Inferior parietal cortex (tissue), 1 donor: ENCODE results near the gene CHTOP.

Source experiments
- DNase-seq: peaks from one replicate; pipeline ENCODE4 v3.0.0-alpha.2; 2016; ENCODE audit errors: extremely low spot score

The CHTOP gene

GRCh38 chr1:153612755-153613331 is 21.0 kb upstream of the CHTOP start, which contains the start of gene S100A16:
S100A16 (minus strand) TSS chr1:153613137; CDS start chr1:153608151, 4,986 bp downstream.
- no peak for DNase-seq

GRCh38 chr1:153613406-153613805 is 20.5 kb upstream of the CHTOP start:
- no peak for DNase-seq

- no peak for DNase-seq
Observed at GRCh38 chr1:153614189-153614900, 19.5 kb upstream of the CHTOP start.

- no peak for DNase-seq
Observed at GRCh38 chr1:153614906-153615305, 19.0 kb upstream of the CHTOP start.

DNA sequence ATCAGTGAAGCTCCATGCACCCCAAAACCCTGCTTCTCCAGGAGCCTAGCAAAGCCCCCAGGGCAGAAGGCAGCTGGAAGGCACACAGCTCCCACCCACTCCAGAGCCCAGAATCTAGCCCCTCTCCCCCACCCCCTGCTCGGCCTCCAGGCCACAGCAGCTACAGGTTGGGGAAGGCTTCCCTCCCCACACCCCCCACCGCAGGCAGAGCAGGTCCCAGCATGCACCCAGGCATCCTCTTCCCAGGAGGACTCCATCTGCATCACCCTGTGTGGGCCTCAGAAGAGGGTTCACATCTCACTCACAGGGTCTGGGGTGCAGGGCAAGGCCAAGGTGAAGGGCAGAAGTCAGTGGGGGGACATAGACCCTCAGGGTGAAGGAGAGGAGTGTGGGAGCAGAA is 18.5 kb upstream of the CHTOP start:
- no peak for DNase-seq

GRCh38 chr1:153616144-153616916 is 17.5 kb upstream of the CHTOP start, which contains the start of gene S100A14:
S100A14 (minus strand) TSS chr1:153616325; CDS start chr1:153615858, 467 bp downstream.
- no peak for DNase-seq

GRCh38 chr1:153616917-153617311 is 17.0 kb upstream of the CHTOP start:
- DNase-seq = no peak

DNA sequence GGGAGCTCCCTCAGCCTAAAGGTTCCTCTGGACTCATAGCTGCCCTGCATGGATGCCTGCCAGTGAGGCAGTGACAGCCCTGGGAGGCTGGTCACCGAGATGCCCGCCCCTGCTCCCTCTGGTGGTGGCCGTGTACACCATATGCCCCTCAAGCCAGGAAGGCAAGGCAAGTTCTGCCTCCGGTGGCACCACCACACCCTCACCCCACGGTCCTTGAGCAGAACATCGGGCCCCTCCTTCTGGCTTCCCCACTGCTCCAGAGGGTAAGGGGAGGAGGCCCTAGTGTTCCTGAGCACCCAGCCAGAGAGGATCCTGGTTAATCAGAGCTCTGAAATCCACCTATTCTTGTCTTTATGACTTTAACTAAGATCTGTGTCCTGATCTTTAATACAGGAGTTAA is 16.2 kb upstream of the CHTOP start:
- no peak for DNase-seq

- DNase-seq = no peak
Observed at GRCh38 chr1:153619171-153619570, 14.7 kb upstream of the CHTOP start.

DNA sequence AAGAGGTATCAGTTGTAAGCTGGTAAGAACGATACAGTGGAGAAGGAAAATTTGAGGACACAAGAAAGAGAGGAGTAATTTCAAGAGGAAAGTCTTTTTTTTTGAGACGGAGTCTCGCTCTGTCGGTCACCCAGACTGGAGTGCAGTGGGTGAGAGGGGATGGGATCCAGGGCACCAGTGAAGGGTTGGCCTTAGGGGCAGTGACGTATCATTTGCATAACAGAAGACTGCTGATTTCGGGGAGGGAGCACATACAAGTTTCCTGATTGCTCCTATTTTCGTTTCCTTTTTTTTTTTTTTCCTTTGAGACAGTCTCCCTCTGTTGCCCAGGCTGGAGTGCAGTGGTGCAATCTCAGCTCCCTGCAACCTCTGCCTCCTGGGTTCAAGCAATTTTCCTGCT is 10.8 kb upstream of the CHTOP start:
- no peak for DNase-seq

GRCh38 chr1:153624965-153625611 is 8.8 kb upstream of the CHTOP start:
- no peak for DNase-seq

GRCh38 chr1:153626477-153626903 is 7.4 kb upstream of the CHTOP start:
- DNase-seq = no peak

DNA sequence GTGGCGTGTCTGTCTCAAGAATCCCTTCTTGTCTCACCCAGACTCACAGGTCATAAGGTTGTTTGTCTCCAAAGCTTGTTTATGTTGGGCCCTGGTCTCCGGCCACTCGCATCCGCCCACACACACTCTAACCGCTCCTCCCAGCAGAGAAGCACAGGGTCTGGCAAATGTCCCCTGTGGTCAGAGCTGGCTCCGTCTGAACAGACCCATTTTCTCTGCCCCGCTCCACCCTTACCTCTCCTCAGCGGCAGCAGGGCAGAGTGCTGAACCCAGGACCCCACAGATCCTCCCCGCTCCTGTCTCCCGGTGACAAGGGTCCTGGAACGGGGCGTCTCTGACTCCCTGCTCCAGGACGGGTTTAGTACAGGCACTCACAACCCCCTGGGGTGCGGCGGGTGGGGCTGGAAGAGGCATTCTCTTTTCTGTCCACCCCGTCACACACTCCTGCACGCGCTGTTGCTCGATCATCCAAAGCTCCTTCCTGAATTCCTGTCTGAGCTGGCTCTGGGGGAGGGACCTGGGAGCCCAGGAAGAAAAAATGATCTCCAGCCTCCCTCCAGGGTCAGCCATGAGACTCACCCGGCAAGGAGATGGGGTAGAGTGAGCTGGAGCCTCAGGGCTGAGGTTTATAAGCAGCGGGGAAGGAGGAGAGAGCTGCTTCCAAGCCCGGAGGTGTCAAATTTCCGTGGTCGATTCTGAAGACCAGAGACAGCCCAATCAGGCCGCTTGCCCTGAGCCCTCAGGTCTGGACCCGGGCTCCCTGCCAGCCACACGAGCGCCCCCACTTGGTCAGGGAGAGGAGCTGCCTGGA is 6.8 kb upstream of the CHTOP start, which contains the start of gene S100A13:
Gene S100A13 (minus strand): TSS at position 602 of the 811 bp plus-strand sequence. CDS start 1,033 bp downstream, outside the sequence.
- peak; percentile 71 for DNase-seq

DNA sequence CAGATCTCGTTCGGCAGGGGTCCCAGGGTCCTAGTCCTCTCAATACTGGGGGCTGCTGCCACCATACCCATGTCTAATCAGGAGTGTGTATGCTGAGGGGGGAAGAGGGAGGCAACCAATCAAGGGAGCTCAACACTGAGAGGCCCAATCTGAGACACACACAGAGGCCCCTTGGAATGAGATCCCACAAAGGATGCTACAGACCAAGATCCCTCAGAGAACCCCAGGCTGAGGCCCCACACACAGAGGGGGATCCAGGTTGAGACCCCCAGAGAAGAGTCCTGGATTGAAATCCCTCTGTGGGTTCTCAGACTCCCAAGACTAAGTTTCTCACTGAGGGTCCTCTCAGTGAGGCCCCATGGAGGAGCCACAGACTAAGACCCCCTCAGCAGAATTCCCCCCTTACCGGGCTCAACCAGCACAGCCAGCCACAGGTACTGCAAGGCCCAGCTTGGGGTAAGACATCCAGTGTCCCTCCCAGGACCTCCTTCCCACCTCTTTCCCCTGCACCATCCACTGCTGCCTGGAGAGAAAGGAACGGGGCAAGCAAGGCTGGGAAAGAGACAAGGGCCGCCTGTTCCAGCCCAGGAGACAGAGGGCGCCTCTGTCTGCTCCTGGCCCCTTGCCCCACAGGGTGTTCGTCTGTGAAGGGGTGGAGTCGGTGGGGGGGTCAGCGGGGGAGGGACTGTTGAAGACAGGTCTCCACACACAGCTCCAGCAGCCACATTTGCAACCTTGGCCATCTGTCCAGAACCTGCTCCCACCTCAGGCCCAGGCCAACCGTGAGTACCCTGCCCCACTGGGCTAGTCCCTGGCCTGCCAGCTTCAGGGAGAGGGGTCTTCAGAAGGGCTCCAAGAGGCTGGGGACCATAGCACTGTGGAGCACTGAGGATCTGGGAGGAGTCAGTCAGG is 5.9 kb upstream of the CHTOP start, which contains the start of gene S100A1:
Gene S100A1 (plus strand): TSS at position 720 of the 912 bp plus-strand sequence. CDS start 2,088 bp downstream, outside the sequence.
- DNase-seq = peak; percentile 65

- DNase-seq = no peak
Observed at GRCh38 chr1:153628638-153629342, 5.1 kb upstream of the CHTOP start.

DNA sequence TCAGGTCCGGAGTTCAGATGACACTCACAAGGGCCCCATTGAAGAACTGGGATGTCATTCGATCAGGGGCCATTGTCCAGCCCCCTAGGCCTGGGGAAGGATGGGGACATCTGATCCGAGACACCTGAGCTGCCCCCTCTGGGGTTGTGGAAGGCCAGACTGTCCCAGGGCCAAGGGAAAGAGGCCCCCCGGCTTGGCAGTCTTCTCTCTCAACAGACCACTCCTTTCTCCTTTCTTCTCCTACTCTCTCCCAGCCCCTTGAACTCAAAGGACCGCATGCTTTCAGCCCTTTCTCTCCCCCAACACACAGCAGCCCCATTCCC is 4.6 kb upstream of the CHTOP start:
- DNase-seq = no peak

- no peak for DNase-seq
Observed at GRCh38 chr1:153629971-153630370, 3.9 kb upstream of the CHTOP start.

DNA sequence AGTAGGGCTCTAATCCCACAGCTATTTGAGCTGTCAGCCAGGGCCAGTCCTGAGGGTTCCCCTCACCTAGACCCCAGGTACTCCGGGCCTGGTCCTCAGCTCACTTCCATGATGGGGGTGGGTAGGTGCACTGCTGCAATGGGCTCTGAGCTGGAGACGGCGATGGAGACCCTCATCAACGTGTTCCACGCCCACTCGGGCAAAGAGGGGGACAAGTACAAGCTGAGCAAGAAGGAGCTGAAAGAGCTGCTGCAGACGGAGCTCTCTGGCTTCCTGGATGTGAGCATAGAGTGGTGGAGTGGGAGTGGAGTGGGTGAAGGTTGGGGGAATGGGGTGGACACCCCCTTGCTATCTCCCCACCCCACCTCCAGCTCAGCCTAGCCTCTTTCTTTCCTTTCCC is 3.5 kb upstream of the CHTOP start:
- DNase-seq = no peak
